Astrocyte of the spinal cord (primary cell): ENCODE measurements around the gene ZMYND19.
"Not testable (repeated sequence)": the region's sequence is repeated elsewhere in the genome, so short reads cannot be mapped to it uniquely, and the experiment has no call there.

Experiments used
- DNase-seq: peaks from one replicate; pipeline ENCODE4 v3.0.0; 2011; ENCODE audit warnings: low read depth, low spot score
- H3K4me3 ChIP-seq: 2 replicates; pipeline ENCODE4 v1.5.1; 2011; ENCODE audit warnings: low read depth, mild to moderate bottlenecking, low read length, moderate library complexity
- CTCF ChIP-seq: IDR thresholded peaks from 2 replicates; pipeline ENCODE4 v1.5.1; 2012; ENCODE audit warnings: low read depth, mild to moderate bottlenecking, low read length, inconsistent platforms
- in situ Hi-C: cut with HindIII; loops from 2 replicates; pipeline ENCODE4 v1.10.0; 2017; ENCODE audit warnings: low sequenced_read_pairs

ZMYND19 gene

GRCh38 chr9:137631345-137632229, 41.3 kb upstream of the ZMYND19 start:
- in situ Hi-C loops, result no loop called here
- no peak for TF ChIP-seq CTCF
- DNase-seq, result no peak
- H3K4me3 ChIP-seq, result no peak overlapping the region

GRCh38 chr9:137630679-137631078, 40.4 kb upstream of the ZMYND19 start:
- TF ChIP-seq CTCF, result no peak
- no peak for DNase-seq
- in situ Hi-C loops, result no loop called here
- H3K4me3 ChIP-seq, result no peak overlapping the region

GRCh38 chr9:137630126-137630525, 39.8 kb upstream of the ZMYND19 start:
- no peak for TF ChIP-seq CTCF
- no peak overlapping the region for H3K4me3 ChIP-seq
- in situ Hi-C loops, result no loop called here
- no peak for DNase-seq

- DNase-seq, H3K4me3 ChIP-seq, in situ Hi-C loops: not testable (repeated sequence)
Measured at GRCh38 chr9:137627406-137627805, 37.1 kb upstream of the ZMYND19 start.

GRCh38 chr9:137626464-137626863, 36.2 kb upstream of the ZMYND19 start:
- no peak for DNase-seq
- in situ Hi-C loops, result no loop called here
- no peak for TF ChIP-seq CTCF
- H3K4me3 ChIP-seq, result no peak overlapping the region

- DNase-seq, in situ Hi-C loops: not testable (repeated sequence)
Measured at GRCh38 chr9:137622211-137622610, 31.9 kb upstream of the ZMYND19 start.

GRCh38 chr9:137621131-137621757, 30.9 kb upstream of the ZMYND19 start:
- TF ChIP-seq CTCF, result peak; percentile 42
- no peak overlapping the region for H3K4me3 ChIP-seq
- in situ Hi-C loops, result no loop called here
- DNase-seq, result no peak

More at GRCh38 chr9:137622211-137622610, 31.9 kb upstream of the ZMYND19 start:
- not testable (repeated sequence) for H3K4me3 ChIP-seq
